ENCODE data around the gene HEBP2.
"Not testable (repeated sequence)": the region's sequence is repeated elsewhere in the genome, so short reads cannot be mapped to it uniquely, and the experiment has no call there.

The HEBP2 gene, protein sequence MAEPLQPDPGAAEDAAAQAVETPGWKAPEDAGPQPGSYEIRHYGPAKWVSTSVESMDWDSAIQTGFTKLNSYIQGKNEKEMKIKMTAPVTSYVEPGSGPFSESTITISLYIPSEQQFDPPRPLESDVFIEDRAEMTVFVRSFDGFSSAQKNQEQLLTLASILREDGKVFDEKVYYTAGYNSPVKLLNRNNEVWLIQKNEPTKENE

DNA sequence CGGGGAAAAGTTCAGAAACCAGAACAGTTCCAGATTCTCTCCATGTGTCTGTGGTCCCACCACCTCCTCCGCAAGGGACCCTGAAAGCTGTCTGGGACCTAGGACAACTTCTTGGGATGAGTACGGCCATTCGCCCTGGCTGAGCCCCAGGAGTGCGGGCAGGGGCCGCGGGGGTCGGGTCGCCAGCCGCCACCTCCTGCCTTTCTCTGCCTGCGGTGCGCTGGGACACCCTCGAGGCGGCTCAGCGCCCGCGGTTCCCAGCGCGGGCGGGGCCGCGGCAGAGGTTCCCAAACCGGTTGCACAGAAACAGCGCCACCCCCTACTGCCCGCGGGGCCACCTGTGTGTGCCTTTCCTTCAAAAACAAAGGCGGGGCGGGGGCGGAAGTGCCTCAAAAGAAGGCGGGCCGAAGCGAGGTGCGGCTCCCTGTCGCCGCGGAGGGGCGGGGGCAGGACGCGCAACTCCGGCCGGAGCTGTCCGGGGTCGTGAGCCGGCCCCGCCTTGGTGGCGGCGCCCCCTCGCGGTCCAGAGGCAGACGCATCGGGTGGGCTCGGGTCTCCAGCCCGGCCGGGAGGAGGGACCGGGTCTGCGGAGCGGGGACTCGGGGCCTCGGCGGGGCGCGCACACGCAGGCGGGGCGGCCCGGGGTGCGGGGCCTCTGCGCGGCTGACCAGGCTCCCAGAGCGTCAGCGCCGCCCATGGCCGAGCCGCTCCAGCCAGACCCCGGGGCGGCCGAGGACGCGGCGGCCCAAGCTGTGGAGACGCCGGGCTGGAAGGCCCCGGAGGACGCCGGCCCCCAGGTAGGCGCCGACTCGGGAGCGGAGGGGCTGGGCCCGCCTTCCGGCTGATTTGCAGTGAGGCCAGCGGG, at the start of gene HEBP2:
Gene HEBP2, plus strand, starts transcription at position 423 of the 865 bp plus-strand sequence. Its CDS starts 273 bp downstream, at position 696.
- no peak for FAIRE-seq
- DNase-seq (ENCODE audit: insufficient read length, low spot score), result peak; percentile 75
- TF ChIP-seq, protein P1, sequence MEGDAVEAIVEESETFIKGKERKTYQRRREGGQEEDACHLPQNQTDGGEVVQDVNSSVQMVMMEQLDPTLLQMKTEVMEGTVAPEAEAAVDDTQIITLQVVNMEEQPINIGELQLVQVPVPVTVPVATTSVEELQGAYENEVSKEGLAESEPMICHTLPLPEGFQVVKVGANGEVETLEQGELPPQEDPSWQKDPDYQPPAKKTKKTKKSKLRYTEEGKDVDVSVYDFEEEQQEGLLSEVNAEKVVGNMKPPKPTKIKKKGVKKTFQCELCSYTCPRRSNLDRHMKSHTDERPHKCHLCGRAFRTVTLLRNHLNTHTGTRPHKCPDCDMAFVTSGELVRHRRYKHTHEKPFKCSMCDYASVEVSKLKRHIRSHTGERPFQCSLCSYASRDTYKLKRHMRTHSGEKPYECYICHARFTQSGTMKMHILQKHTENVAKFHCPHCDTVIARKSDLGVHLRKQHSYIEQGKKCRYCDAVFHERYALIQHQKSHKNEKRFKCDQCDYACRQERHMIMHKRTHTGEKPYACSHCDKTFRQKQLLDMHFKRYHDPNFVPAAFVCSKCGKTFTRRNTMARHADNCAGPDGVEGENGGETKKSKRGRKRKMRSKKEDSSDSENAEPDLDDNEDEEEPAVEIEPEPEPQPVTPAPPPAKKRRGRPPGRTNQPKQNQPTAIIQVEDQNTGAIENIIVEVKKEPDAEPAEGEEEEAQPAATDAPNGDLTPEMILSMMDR (IDR thresholded peaks at IDR 0.05; ENCODE audit: insufficient read depth, missing control alignments), result peak; percentile 45

DNA sequence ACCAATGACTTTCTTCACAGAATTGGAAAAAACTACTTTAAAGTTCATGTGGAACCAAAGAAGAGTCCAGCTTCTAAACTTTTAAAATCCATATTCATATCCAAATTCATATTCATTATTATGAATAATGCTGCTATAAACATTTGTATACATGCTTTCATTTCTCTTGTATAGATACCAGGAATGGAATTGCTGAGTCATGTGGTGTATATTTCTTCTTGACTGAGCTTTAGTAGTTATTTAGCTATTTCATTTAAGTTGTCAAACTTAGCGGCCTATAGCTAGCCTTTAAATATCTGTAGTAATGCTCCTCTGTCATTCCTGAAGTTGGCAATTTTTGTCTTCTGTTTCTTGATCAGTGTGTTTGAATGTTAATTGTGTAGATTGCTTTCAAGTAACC, 46.1 kb upstream of the HEBP2 start:
- DNase-seq (ENCODE audit: insufficient read length, low spot score) (no peak), FAIRE-seq (no peak)
- TF ChIP-seq, protein P1 (IDR thresholded peaks at IDR 0.05; ENCODE audit: insufficient read depth, missing control alignments), result no peak

DNA sequence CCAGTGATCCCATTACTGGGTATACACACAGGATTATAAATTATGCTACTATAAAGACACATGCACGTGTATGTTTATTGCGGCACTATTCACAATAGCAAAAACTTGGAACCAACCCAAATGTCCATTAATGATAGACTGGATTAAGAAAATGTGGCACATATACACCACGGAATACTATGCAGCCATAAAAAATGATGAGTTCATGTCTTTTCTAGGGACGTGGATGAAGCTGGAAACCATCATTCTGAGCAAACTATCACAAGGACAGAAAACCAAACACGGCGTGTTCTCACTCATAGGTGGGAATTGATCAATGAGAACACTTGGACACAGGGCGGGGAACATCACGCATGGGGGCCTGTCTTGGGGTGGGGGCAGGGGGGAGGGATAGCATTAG, 35.3 kb upstream of the HEBP2 start:
- FAIRE-seq; DNase-seq (ENCODE audit: insufficient read length, low spot score): not testable (repeated sequence)

DNA sequence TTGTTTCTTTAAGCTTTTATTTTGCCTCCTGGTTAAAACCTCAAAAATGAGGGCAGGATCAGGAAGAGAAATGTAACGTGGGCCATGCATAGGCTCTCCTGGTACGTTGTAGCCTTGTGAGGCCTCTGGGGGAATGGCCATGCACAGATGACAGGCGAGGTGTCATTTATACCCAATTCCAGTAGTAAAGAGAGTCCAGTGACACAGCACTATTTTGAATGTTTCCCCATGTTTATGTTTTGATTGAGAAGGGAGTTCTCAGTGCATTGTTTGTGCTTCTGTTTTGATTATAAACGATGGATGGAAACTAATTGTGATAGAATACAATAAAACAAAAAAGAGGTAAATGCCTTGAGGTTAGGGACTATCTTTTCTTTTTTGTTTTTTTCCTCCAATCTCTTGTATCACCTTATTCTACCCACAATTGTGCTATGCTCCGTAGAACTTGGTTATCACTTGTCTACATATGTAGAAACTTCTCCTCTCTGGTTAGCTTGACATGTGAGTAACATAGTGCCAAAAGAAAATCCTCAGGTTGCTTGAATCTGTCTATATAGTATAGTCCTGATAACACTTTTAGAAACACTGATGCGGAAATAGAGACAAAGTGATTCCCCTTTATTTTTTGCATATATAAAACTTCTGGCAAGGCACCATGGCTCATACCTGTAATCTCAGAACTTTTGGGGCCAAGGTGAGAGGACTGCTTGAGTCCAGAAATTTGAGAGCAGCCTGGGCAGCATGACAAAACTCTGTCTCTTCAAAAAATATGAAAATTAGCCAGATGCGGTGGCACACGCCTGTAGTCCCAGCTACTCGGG, 33.2 kb upstream of the HEBP2 start:
- FAIRE-seq (no peak), DNase-seq (ENCODE audit: insufficient read length, low spot score) (no peak)
- TF ChIP-seq, protein P1 (IDR thresholded peaks at IDR 0.05; ENCODE audit: insufficient read depth, missing control alignments), result no peak

DNA sequence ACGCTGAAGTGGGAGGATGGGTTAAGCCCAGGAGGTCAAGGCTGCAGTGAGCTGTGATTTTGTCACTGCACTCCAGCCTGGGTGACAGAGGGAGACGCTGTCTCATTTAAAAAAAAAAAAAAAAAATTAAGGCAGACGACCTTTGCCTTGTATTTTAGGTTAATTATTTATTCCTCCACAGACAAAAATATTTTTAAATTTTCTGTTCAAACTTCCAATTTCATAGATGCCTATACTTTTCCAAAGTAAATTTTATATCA, 32.6 kb upstream of the HEBP2 start:
- DNase-seq (ENCODE audit: insufficient read length, low spot score) (no peak), FAIRE-seq (no peak)
- TF ChIP-seq, protein P1 (IDR thresholded peaks at IDR 0.05; ENCODE audit: insufficient read depth, missing control alignments), result no peak

DNA sequence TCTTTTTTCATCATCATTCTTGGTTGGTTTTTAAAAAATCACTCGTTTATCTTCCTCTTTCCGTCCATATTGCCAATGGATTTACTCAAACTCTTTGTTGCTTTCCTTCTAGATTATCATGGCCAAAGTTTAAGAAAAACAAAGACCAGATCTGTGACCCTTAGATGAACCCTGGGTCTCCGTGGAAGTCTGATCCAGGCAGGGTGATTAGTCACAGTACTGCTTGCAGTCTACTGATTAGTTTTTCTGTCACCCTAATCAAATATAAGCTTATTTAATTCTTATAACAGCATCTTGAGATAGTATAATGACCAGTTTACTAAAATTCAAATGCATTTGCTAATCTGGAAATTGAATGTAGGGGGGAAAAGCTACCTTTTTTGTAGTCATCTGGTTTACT, 32.3 kb upstream of the HEBP2 start:
- TF ChIP-seq, protein P1 (IDR thresholded peaks at IDR 0.05; ENCODE audit: insufficient read depth, missing control alignments), result no peak
- DNase-seq (ENCODE audit: insufficient read length, low spot score) (no peak), FAIRE-seq (no peak)

DNA sequence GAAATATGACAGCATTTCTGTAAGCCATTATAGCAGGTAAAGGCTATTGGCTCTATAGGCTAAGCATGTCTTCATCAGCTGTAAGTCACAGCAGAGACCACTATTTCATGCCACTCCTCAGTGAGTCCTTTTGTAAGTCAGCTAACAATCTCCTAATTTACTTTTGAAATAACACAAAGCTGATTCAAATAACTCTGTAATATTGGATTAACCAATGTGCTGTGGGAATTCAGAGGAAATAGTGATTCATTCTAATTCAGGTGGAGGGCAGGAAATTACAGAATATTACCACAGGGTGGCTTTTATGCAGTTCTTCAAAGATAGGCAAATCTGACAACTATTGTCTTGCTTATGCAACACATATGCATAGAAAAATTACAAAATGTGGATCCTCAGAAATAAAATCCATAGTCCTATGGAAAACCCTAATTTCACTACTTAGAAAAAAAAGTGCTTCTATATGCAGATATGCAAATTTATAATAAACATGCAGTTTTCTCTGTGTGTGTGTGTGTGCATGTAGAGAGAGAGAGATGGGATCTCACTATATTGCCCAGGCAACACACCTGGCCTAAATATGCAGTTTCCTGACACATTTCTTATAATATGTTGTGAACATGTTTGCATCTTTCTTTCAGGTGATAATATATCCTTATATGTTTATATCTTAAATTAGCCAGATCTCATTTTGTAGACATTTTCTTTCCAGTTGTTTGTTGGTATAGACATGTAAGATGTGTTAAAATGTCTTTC, 31.1 kb upstream of the HEBP2 start:
- no peak for DNase-seq (ENCODE audit: insufficient read length, low spot score)
- TF ChIP-seq, protein P1 (IDR thresholded peaks at IDR 0.05; ENCODE audit: insufficient read depth, missing control alignments), result no peak
- no peak for FAIRE-seq

Data from D721Med (cell line).